HepG2 (cell line): ENCODE measurements around the gene C1orf159. TPM values are rescaled to one million over a fixed set of nuclear protein-coding genes. Genes with fewer than 3 reads are reported as not detected.
"Not testable (repeated sequence)": the region's sequence is repeated elsewhere in the genome, so short reads cannot be mapped to it uniquely, and the experiment has no call there.

Source experiments
- ATAC-seq: fragments of 200-7000 bp; cut with Tn5 transposase; 3 replicates; pipeline ENCODE4 v1.9.1; 2020; ENCODE audit warnings: mild to moderate bottlenecking, moderate library complexity
- BruUV-seq: library from RNA; stranded (reverse); fragments of 400-500 nt; replicated peaks from 2 replicates; lab custom pipeline; 2021; lab: Mats Ljungman, UMichigan
- CTCF ChIA-PET: fragments of 300-600 bp; formaldehyde crosslinking; extraction: SDS; loops from one replicate; lab custom pipeline; 2021; ENCODE audit warnings: low total read pairs, inconsistent platforms, low intra/inter-chr PET ratio; lab: Yijun Ruan, JAX
- POLR2A ChIA-PET: fragments of 350-600 bp; sonication (Branson Sonifier 250); formaldehyde crosslinking; loops from one replicate; lab custom pipeline; 2020; ENCODE audit warnings: antibody characterized with exemption, inconsistent platforms; lab: Yijun Ruan, JAX
- DNase-seq: peaks from one replicate; pipeline ENCODE4 v3.0.0-alpha.2; 2015; ENCODE audit warnings: low spot score
- FAIRE-seq: peaks from 3 replicates; lab custom pipeline; 2011; peaks lifted over from hg19 to GRCh38; lab: Jason Lieb, UNC
- H2AFZ ChIP-seq: one replicate; pipeline ENCODE4 v1.6.1; 2011; ENCODE audit warnings: low read length, inconsistent platforms
- H3K27ac ChIP-seq: fragments of 300-600 bp; 3 replicates; pipeline ENCODE4 v1.8.0; 2011; ENCODE audit warnings: mixed run types, mild to moderate bottlenecking, mixed read lengths, low read length, inconsistent platforms; ENCODE audit not compliant: insufficient read depth; ENCODE audit errors: extremely low read length
- H3K27me3 ChIP-seq, 2 experiments: fragments of 200-600 bp in 1 of 2; 2 replicates in 1 of 2; 3 replicates in 1 of 2; pipeline versions ENCODE4 v1.6.0 to v1.8.0; 2011; ENCODE audit warnings: low read length in 2 of 2, mild to moderate bottlenecking in 2 of 2, moderate library complexity in 2 of 2, inconsistent platforms in 1 of 2; ENCODE audit not compliant: insufficient read depth in 2 of 2, control insufficient read depth in 1 of 2
- H3K36me3 ChIP-seq, 2 experiments: fragments of 200-600 bp in 1 of 2; replicated peaks in 1 of 2; 2 replicates in 1 of 2; 3 replicates in 1 of 2; pipeline versions ENCODE4 v1.5.1 to v1.8.0; 2011; ENCODE audit warnings: low read length in 2 of 2, inconsistent platforms in 1 of 2; ENCODE audit not compliant: insufficient read depth in 2 of 2, control insufficient read depth in 1 of 2
- H3K4me1 ChIP-seq: 2 replicates; pipeline ENCODE4 v1.5.1; 2012; ENCODE audit warnings: low read length, inconsistent platforms; ENCODE audit not compliant: insufficient read depth
- H3K4me2 ChIP-seq: 2 replicates; pipeline ENCODE4 v1.6.0; 2011; ENCODE audit warnings: low read depth, low read length, inconsistent platforms
- H3K4me3 ChIP-seq, 3 experiments: fragments of 200-600 bp in 1 of 3; sonication (generic), shearing (Covaris generic) in 1 of 3; replicated peaks in 1 of 3; 2 replicates each; pipeline ENCODE4 v1.5.1; 2011 to 2016; ENCODE audit warnings: low read length in 3 of 3, inconsistent platforms in 2 of 3, low read depth in 2 of 3, mild to moderate bottlenecking in 2 of 3, control low read depth in 1 of 3, mixed read lengths in 1 of 3; ENCODE audit not compliant: insufficient read depth in 1 of 3
- H3K79me2 ChIP-seq: one replicate; pipeline ENCODE4 v1.6.1; 2011; ENCODE audit warnings: low read length, inconsistent platforms; ENCODE audit not compliant: insufficient read depth
- H3K9ac ChIP-seq: 2 replicates; pipeline ENCODE4 v1.6.0; 2011; ENCODE audit warnings: mild to moderate bottlenecking, low read depth, low read length, inconsistent platforms; ENCODE audit not compliant: insufficient read depth
- H3K9me3 ChIP-seq: 2 replicates; pipeline ENCODE4 v1.5.1; 2012; ENCODE audit warnings: mild to moderate bottlenecking, low read length
- H4K20me1 ChIP-seq: 2 replicates; pipeline ENCODE4 v1.6.0; 2011; ENCODE audit warnings: inconsistent platforms, mild to moderate bottlenecking, low read length, moderate library complexity; ENCODE audit not compliant: insufficient read depth
- TFAP4 ChIP-seq: sonication (generic); IDR thresholded peaks from 2 replicates; pipeline ENCODE4 v1.6.1; 2016; ENCODE audit warnings: low read depth, borderline replicate concordance
- ZNF546 ChIP-seq: sonication (generic); formaldehyde crosslinking; conservative IDR thresholded peaks from 2 replicates; pipeline ENCODE4 v1.8.1; 2023; ENCODE audit warnings: mild to moderate bottlenecking, missing genetic modification reagents
- ZNF558 ChIP-seq: sonication (generic); formaldehyde crosslinking; IDR thresholded peaks from 2 replicates; pipeline ENCODE4 v1.9.0; 2022; ENCODE audit warnings: mild to moderate bottlenecking, missing genetic modification reagents, borderline replicate concordance
- ZNF569 ChIP-seq: sonication (generic); formaldehyde crosslinking; IDR thresholded peaks from 2 replicates; pipeline ENCODE4 v1.5.0; 2020; ENCODE audit warnings: mild to moderate bottlenecking, missing genetic modification reagents, moderate library complexity, borderline replicate concordance
- WGBS: methylation state at CpG from one replicate; pipeline ENCODE4 v1.1.6; 2017; ENCODE audit warnings: low lambda C conversion rate; 5-methylcytosine and 5-hydroxymethylcytosine counted together
- in situ Hi-C: cut with HindIII; loops from 2 replicates; pipeline ENCODE4 v1.10.0; 2017; ENCODE audit warnings: low pct_unique_long_range_greater_than_20kb; ENCODE audit not compliant: extremely low pct_ligation_motif_present
- intact Hi-C: fragments of 100-400 bp; cut with micrococcal nuclease; formaldehyde crosslinking; loops from one replicate; pipeline ENCODE4 v1.10.0; 2022; ENCODE audit not compliant: unreplicated experiment
- polyA plus RNA-seq, 8 experiments: library from polyadenylated mRNA; depleted of rRNA in 3 of 8; stranded (reverse) in 7 of 8; unstranded in 1 of 8; fragments of >200 nt; fragmentation: Illumina TruSeq in 4 of 8; extraction: Trizol in 4 of 8; gene quantifications; 2 replicates each; pipeline versions ENCODE4 v1.2.1 to v1.2.3, GENCODE V29; 2011 to 2016; ENCODE audit warnings: low read depth in 4 of 8, missing spikeins in 1 of 8, mixed read lengths in 1 of 8; ENCODE audit not compliant: insufficient read depth in 1 of 8
- total RNA-seq, 5 experiments: library from RNA; depleted of rRNA; stranded (reverse); fragments of >200 nt; fragmentation: Illumina TruSeq; extraction: Trizol; gene quantifications; 2 replicates each; pipeline ENCODE4 v1.2.3, GENCODE V29; 2016; ENCODE audit warnings: low read depth in 1 of 5
- TF ChIP-seq, protein P1 (sequence below): sonication (generic); formaldehyde crosslinking; IDR thresholded peaks from 2 replicates; pipeline ENCODE4 v1.5.0; 2020; ENCODE audit warnings: mild to moderate bottlenecking, missing genetic modification reagents

The C1orf159 gene
- total and polyA plus RNA-seq, 2 of the 13 experiments (the other 11 are each of a cell fraction or from before 2014, with no cell fraction given): 3.8 to 6.7 TPM

DNA sequence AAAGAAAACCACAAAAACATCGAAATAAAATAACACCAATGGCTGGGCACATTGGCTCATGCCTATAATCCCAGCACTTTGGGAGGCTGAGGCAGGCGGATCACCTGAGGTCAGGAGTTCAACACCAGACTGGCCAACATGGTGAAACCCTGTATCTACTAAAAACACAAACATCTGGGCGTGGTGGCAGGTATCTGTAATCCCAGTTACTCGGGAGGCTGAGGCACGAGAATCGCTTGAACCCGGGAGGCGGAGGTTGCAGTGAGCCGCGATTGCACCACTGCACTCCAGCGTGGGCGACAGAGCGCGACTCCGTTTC lies 58.2 kb downstream of the C1orf159 start:
- H2AFZ ChIP-seq, H3K9ac ChIP-seq, DNase-seq, H3K79me2 ChIP-seq, BruUV-seq, H3K9me3 ChIP-seq, CTCF ChIA-PET, H4K20me1 ChIP-seq, H3K27me3 ChIP-seq: not testable (repeated sequence)
- H3K4me3 ChIP-seq: peak overlapping the region in 2 of 3 experiments; percentile 18 to 96; a peak in 3 of 6 replicates
- WGBS: 4% methylated on average over 15 of the region's 15 CpGs
- POLR2A ChIA-PET: interaction anchor here (1.0 to 3.1 kb wide), 3 partner anchors 40 to 51 kb away, joined by 3 to 20 read pairs (median 10); partner anchors contain the start of gene ISG15
- in situ Hi-C loops (loop anchor here (5.0 kb wide), 1 partner anchor 35 kb away; the partner anchor contains the start of gene AGRN), intact Hi-C loops (loop anchor here (5.0 kb wide), 1 partner anchor 45 kb away; the partner anchor contains the start of gene ISG15)
- peak overlapping the region; percentile 95 for H3K4me2 ChIP-seq
- H3K36me3 ChIP-seq: peaks cover 16% of the 10 kb centered on the region in 2 experiments; a peak in 4 of 5 replicates
- H3K27ac ChIP-seq: peak overlapping the region; percentile 49
- TF ChIP-seq TFAP4 (0 out of 2 replicates have a peak, but pooled peaks have one; percentile 0), ZNF569 (CRISPR knock-in tag) (0 out of 2 replicates have a peak, but pooled peaks have one; percentile 18), ZNF558 (peak; percentile 18; the same call in 1 of the 2 replicates), ZNF546 (CRISPR knock-in tag) (0 out of 2 replicates have a peak, but pooled peaks have one; percentile 11)
- TF ChIP-seq, protein P1, sequence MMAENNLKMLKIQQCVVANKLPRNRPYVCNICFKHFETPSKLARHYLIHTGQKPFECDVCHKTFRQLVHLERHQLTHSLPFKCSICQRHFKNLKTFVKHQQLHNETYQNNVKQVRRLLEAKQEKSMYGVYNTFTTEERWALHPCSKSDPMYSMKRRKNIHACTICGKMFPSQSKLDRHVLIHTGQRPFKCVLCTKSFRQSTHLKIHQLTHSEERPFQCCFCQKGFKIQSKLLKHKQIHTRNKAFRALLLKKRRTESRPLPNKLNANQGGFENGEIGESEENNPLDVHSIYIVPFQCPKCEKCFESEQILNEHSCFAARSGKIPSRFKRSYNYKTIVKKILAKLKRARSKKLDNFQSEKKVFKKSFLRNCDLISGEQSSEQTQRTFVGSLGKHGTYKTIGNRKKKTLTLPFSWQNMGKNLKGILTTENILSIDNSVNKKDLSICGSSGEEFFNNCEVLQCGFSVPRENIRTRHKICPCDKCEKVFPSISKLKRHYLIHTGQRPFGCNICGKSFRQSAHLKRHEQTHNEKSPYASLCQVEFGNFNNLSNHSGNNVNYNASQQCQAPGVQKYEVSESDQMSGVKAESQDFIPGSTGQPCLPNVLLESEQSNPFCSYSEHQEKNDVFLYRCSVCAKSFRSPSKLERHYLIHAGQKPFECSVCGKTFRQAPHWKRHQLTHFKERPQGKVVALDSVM (CRISPR knock-in tag): 0 out of 2 replicates have a peak, but pooled peaks have one; percentile 41
- TF ChIP-seq, all 625 proteins: peak for 5; not testable (repeated sequence) for 620
- peaks cover 27% of the 10 kb centered on the region for H3K4me1 ChIP-seq
- not testable (repeated sequence) for ATAC-seq, FAIRE-seq
